Coronary artery (tissue), 2 donors: ENCODE results near the gene TM9SF1.

Source experiments
- DNase-seq: peaks from one replicate; pipeline ENCODE4 v3.0.0-alpha.2; 2017; ENCODE audit warnings: low spot score
- H3K27ac ChIP-seq, 2 donors: fragments of 200-600 bp; sonication (generic); one replicate each; pipeline ENCODE4 v1.5.1; 2016 to 2019
- H3K4me3 ChIP-seq: fragments of 200-600 bp; sonication (generic); 2 replicates; pipeline ENCODE4 v1.5.1; 2016; ENCODE audit warnings: mild to moderate bottlenecking, moderate library complexity
- TF ChIP-seq, protein P1 (sequence below): fragments of 200-600 bp; sonication (generic); IDR thresholded peaks from one replicate; pipeline ENCODE4 v1.5.1; 2019; ENCODE audit warnings: antibody characterized with exemption

TM9SF1 gene

GRCh38 chr14:24172871-24173281, 22.4 kb downstream of the TM9SF1 start:
- Histone ChIP-seq H3K27ac (no peak overlapping the region), H3K4me3 (no peak overlapping the region)
- no peak for DNase-seq
- TF ChIP-seq, protein P1, sequence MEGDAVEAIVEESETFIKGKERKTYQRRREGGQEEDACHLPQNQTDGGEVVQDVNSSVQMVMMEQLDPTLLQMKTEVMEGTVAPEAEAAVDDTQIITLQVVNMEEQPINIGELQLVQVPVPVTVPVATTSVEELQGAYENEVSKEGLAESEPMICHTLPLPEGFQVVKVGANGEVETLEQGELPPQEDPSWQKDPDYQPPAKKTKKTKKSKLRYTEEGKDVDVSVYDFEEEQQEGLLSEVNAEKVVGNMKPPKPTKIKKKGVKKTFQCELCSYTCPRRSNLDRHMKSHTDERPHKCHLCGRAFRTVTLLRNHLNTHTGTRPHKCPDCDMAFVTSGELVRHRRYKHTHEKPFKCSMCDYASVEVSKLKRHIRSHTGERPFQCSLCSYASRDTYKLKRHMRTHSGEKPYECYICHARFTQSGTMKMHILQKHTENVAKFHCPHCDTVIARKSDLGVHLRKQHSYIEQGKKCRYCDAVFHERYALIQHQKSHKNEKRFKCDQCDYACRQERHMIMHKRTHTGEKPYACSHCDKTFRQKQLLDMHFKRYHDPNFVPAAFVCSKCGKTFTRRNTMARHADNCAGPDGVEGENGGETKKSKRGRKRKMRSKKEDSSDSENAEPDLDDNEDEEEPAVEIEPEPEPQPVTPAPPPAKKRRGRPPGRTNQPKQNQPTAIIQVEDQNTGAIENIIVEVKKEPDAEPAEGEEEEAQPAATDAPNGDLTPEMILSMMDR: no peak

- TF ChIP-seq, protein P1: no peak
- peak; percentile 64 for DNase-seq
- H3K27ac ChIP-seq: peak overlapping the region in 1 of 2 donors; percentile 27
- peak overlapping the region; percentile 60 for H3K4me3 ChIP-seq
Observed at GRCh38 chr14:24172261-24172860, 22.9 kb downstream of the TM9SF1 start.

- peak within 1 kb of the TSS; percentile 60 for H3K4me3 ChIP-seq
- TF ChIP-seq, protein P1: no peak
- DNase-seq: peak; percentile 78
- peak within 1 kb of the TSS in 1 of 2 donors; percentile 27 for H3K27ac ChIP-seq
Observed at GRCh38 chr14:24171422-24172260, 23.6 kb downstream of the TM9SF1 start, which contains the start of gene REC8. REC8 (plus strand) TSS chr14:24172080; CDS start chr14:24172553, 473 bp downstream.

DNA sequence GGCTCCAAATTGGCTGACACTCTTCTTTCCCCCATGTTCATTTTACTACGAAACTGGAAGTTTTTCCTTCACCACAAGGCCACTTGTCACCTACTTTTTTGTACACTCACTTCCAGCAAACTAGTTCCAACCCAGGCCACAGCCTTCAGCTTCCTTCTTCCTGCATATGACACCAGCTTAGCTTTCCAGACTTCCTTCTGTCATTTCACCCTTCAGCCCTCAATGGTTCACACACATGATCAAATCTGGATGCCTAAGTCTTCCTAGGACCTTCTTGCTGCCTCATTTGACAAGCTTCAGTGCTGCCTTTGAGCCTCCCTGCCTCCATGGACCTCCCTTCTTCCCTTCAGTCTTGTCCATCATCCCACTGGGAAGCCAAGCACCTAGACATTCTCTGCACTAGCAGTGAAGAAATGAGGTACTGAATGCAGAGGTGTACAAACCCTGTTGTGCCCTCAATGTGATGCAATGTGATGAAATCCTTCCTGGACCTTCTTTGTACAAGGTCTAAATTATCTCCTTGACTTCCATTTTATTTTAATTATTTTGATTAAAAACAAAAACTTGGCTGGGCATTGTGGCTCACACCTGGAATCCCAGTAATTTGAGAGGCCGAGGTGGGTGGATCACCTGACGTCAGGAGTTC, 27.6 kb downstream of the TM9SF1 start:
- Histone ChIP-seq H3K27ac (no peak overlapping the region), H3K4me3 (no peak overlapping the region)
- no peak for DNase-seq
- TF ChIP-seq, protein P1: no peak

GRCh38 chr14:24165785-24166184, 29.5 kb downstream of the TM9SF1 start:
- peak; percentile 67 for DNase-seq
- TF ChIP-seq, protein P1: no peak
- no peak overlapping the region for H3K4me3 ChIP-seq
- no peak overlapping the region for H3K27ac ChIP-seq

GRCh38 chr14:24164518-24164991, 30.7 kb downstream of the TM9SF1 start:
- peak; percentile 66 for DNase-seq
- TF ChIP-seq, protein P1: no peak
- no peak overlapping the region for H3K27ac ChIP-seq
- H3K4me3 ChIP-seq: no peak overlapping the region
